Activated naive CD8-positive, alpha-beta T cell treated with anti-CD3 and anti-CD28 coated beads, Interleukin-2, amount 10 ng/mL, durations not matched to agents 7 days and 5 days (primary cell): Measurements from ENCODE around the gene PELI1. TPM values are rescaled to one million over a fixed set of nuclear protein-coding genes. Genes with fewer than 3 reads are reported as not detected.

Source experiments
- ATAC-seq: fragments of 150-1000 bp; cut with Tn5 transposase; one replicate; pipeline ENCODE4 v1.10.0; 2021; ENCODE audit warnings: low read depth, moderate library complexity
- POLR2A ChIA-PET: fragments of 350-600 bp; sonication (Branson Sonifier 250); formaldehyde crosslinking; loops from one replicate; lab custom pipeline; 2021; ENCODE audit warnings: antibody characterized with exemption; lab: Charles Lee
- DNase-seq: peaks from one replicate; pipeline ENCODE4 v3.0.0; 2021
- H3K27ac Mint-ChIP-seq: one replicate; pipeline ENCODE4 v1.8.0; 2022; ENCODE audit warnings: mild to moderate bottlenecking, mixed read lengths
- H3K27me3 Mint-ChIP-seq: one replicate; pipeline ENCODE4 v1.8.0; 2022; ENCODE audit warnings: mild to moderate bottlenecking, moderate library complexity, mixed read lengths
- H3K36me3 Mint-ChIP-seq: one replicate; pipeline ENCODE4 v1.8.0; 2021; ENCODE audit warnings: mild to moderate bottlenecking, mixed read lengths
- H3K4me1 Mint-ChIP-seq: one replicate; pipeline ENCODE4 v1.8.0; 2021; ENCODE audit warnings: mixed read lengths
- H3K4me3 Mint-ChIP-seq: one replicate; pipeline ENCODE4 v1.8.0; 2022; ENCODE audit warnings: mild to moderate bottlenecking, moderate library complexity, mixed read lengths
- H3K9me3 Mint-ChIP-seq: one replicate; pipeline ENCODE4 v1.8.0; 2021; ENCODE audit warnings: mixed read lengths
- total RNA-seq, 2 experiments: library from RNA; stranded (reverse); gene quantifications; one replicate each; pipeline ENCODE4 v1.2.3, GENCODE V29; 2021

The PELI1 gene
- total RNA-seq, 2 experiments from 2014 or later = 22.6 to 25.7 TPM

- H3K27me3 Mint-ChIP-seq = no peaks in the 10 kb centered on the region
- H3K4me3 Mint-ChIP-seq = peak overlapping the region; percentile 91
- POLR2A ChIA-PET = interaction anchor here (0.8 to 1.5 kb wide), 2 partner anchors 381 to 465 kb away, joined by 3 read pairs; no protein-coding TSS in a partner anchor
- ATAC-seq (no peak), DNase-seq (no peak)
- peaks cover 17% of the 10 kb centered on the region for H3K36me3 Mint-ChIP-seq
- peaks cover 34% of the 10 kb centered on the region for H3K4me1 Mint-ChIP-seq
- peak overlapping the region; percentile 93 for H3K27ac Mint-ChIP-seq
- H3K9me3 Mint-ChIP-seq = no peaks in the 10 kb centered on the region
Observed at GRCh38 chr2:64142741-64143168, 1.5 kb downstream of the PELI1 start.

DNA sequence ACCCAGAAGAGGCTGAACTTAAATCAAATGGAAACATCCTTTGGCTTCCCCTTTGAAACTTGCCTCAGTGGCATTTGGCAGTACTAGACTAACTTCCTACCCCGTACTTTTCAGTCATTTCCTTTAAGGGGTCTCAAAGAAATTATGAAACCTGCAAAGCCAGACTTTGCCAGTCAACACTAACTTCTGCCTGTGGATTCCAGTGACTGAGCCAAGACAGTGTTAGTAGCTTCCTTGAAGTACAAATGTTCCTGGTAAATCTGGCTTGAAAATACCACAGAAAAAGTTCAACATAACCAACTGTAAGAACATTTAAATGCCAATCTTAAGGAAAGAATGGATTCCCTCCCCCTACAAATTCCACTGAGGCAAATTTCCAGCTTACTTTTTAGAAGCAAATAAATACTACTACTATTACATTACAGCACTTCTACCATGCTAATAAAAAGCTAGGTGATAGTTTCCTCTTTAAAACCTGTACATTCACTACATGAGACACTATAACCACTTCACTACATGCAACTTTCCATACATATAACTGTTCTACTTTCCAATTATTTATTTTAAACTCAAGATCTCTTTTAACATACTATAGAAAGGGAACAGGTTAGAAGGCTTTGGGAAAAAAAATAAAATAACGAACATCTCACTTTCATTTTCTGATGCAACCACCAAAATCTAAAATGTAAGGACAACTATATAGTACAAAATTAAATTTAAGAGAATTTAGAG lies 2.4 kb downstream of the PELI1 start:
- peak overlapping the region; percentile 93 for H3K27ac Mint-ChIP-seq
- POLR2A ChIA-PET = interaction anchor here (0.5 to 1.5 kb wide), 6 partner anchors 9 to 465 kb away, joined by 3 to 5 read pairs (median 3); no protein-coding TSS in a partner anchor
- peaks cover 40% of the 10 kb centered on the region for H3K4me1 Mint-ChIP-seq

DNA sequence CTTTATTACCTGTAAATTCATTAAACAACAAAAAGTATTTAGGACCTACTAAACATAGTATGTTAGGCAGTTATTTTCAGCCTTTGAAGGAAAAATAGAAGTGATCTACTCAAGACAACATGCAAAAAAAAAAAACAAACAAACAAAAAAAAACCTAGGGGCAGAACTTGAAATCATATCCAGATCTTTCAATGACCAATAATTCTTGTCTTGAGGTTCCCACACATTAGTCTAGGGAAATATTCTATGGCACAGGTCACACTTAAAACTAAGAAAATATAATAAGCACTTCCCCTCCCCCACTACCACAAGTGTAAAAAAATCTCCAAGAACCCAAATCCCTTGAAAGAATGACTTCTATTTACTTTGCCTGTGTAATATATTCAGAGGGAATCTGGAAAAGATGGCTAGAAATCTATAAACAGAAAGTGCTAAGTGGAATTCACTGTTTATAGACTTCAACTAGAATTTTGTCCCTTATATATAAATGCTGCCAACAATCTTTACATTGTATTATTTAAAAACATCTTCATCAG lies 3.5 kb downstream of the PELI1 start:
- ATAC-seq (no peak), DNase-seq (no peak)
- Mint-ChIP-seq H3K4me3 (peak overlapping the region; percentile 39), H3K27ac (peak overlapping the region; percentile 54), H3K9me3 (no peaks in the 10 kb centered on the region), H3K27me3 (no peaks in the 10 kb centered on the region), H3K36me3 (peaks cover 22% of the 10 kb centered on the region), H3K4me1 (peaks cover 46% of the 10 kb centered on the region)
- POLR2A ChIA-PET = interaction anchor here (1.0 to 1.2 kb wide), 3 partner anchors 8 to 187 kb away, joined by 3 to 5 read pairs (median 4); no protein-coding TSS in a partner anchor

More for the DNA sequence above, 2.4 kb downstream of the PELI1 start:
- H3K4me3 Mint-ChIP-seq = peak overlapping the region; percentile 91
- no peaks in the 10 kb centered on the region for H3K27me3 Mint-ChIP-seq
- no peak for DNase-seq
- peaks cover 20% of the 10 kb centered on the region for H3K36me3 Mint-ChIP-seq
- ATAC-seq = no peak
- no peaks in the 10 kb centered on the region for H3K9me3 Mint-ChIP-seq

- Mint-ChIP-seq H3K27ac (no peak overlapping the region), H3K4me1 (peaks cover 51% of the 10 kb centered on the region), H3K36me3 (peaks cover 22% of the 10 kb centered on the region), H3K27me3 (no peaks in the 10 kb centered on the region), H3K9me3 (no peaks in the 10 kb centered on the region), H3K4me3 (no peak overlapping the region)
- POLR2A ChIA-PET = interaction anchor here (0.7 kb wide), 1 partner anchor 552 kb away, joined by 3 read pairs; the partner anchor contains the start of gene WDPCP
- ATAC-seq = no peak
- no peak for DNase-seq
Observed at GRCh38 chr2:64139956-64140355, 4.3 kb downstream of the PELI1 start.

DNA sequence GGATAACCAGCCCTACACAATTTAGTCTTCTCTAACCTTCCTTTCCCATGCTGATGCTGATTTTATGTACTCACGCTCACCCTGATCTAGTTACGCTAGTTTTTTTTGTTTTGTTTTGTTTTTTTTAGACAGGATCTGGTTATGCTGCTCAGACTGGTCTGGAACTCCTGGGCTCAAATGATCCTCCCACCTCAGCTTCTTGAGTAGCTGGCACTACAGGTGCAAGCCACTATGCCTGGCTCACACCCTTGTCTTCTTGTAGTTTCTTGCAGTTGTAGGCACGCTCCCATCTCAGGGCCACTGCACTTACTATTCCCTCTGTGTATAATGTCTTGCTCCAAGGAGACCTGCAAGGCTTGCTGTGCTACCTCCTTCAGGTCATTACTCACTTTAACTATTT lies 6.2 kb downstream of the PELI1 start:
- Mint-ChIP-seq H3K9me3 (no peaks in the 10 kb centered on the region), H3K4me3 (no peak overlapping the region), H3K36me3 (peaks cover 17% of the 10 kb centered on the region), H3K27me3 (no peaks in the 10 kb centered on the region), H3K4me1 (peaks cover 59% of the 10 kb centered on the region), H3K27ac (no peak overlapping the region)
- POLR2A ChIA-PET = no interaction called here
- ATAC-seq (no peak), DNase-seq (no peak)

GRCh38 chr2:64137567-64137966 lies 6.7 kb downstream of the PELI1 start:
- no peaks in the 10 kb centered on the region for H3K27me3 Mint-ChIP-seq
- peaks cover 61% of the 10 kb centered on the region for H3K4me1 Mint-ChIP-seq
- H3K27ac Mint-ChIP-seq = no peak overlapping the region
- no peak for DNase-seq
- H3K36me3 Mint-ChIP-seq = peaks cover 17% of the 10 kb centered on the region
- H3K9me3 Mint-ChIP-seq = no peaks in the 10 kb centered on the region
- POLR2A ChIA-PET = no interaction called here
- no peak overlapping the region for H3K4me3 Mint-ChIP-seq
- no peak for ATAC-seq

DNA sequence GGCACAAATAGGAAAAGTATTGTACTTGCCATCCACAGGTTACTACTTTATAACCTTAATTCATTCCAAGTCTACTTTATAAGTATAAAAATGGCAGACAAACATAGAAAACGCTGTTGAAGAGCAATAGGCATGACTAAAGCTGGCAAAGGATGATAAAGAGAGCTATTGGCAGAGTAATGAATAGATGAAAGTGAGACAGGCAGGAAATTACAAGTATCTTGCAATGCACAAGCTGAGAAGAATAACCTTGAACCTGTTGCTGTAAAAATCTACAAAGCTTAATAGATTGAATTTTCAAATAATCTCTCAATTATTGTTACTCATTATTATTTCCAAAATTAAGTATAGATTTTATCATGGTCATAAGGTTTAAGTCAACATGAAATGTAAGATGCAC lies 8.8 kb downstream of the PELI1 start:
- DNase-seq (no peak), ATAC-seq (peak; percentile 38)
- POLR2A ChIA-PET = interaction anchor here (1.5 kb wide), 1 partner anchor 8 kb away, joined by 4 read pairs; no protein-coding TSS in a partner anchor

DNA sequence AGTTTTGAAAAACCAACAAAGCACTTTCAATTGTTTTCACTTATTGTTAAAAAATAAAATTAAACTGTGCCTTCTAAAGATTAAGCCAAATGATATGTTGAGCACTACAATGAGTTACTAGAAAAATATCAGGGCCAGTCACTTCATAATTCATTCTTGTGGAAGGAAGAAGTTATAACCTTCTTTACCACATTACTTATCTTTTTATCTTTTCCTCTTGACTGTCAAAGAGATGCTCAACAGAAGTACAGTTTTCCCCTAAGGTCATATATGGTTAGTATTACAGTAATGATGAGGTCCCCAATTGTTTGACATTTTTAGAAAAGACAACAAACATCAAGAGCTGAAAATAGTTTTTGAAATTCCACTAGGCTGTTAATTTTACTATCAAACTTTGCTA lies 9.4 kb downstream of the PELI1 start:
- H3K4me1 Mint-ChIP-seq = peaks cover 54% of the 10 kb centered on the region
- peak; percentile 63 for ATAC-seq
- peaks cover 22% of the 10 kb centered on the region for H3K36me3 Mint-ChIP-seq
- no peaks in the 10 kb centered on the region for H3K27me3 Mint-ChIP-seq
- DNase-seq = no peak
- H3K9me3 Mint-ChIP-seq = no peaks in the 10 kb centered on the region
- peak overlapping the region; percentile 49 for H3K27ac Mint-ChIP-seq
- POLR2A ChIA-PET = interaction anchor here (1.5 kb wide), 1 partner anchor 9 kb away, joined by 4 read pairs; no protein-coding TSS in a partner anchor
- peak overlapping the region; percentile 41 for H3K4me3 Mint-ChIP-seq

More for the DNA sequence above, 8.8 kb downstream of the PELI1 start:
- Mint-ChIP-seq H3K27me3 (no peaks in the 10 kb centered on the region), H3K36me3 (peaks cover 20% of the 10 kb centered on the region), H3K4me3 (peak overlapping the region; percentile 41), H3K4me1 (peaks cover 53% of the 10 kb centered on the region), H3K9me3 (no peaks in the 10 kb centered on the region), H3K27ac (peak overlapping the region; percentile 49)

GRCh38 chr2:64133828-64134227 lies 10.4 kb downstream of the PELI1 start:
- DNase-seq (no peak), ATAC-seq (no peak)
- Mint-ChIP-seq H3K36me3 (peaks cover 19% of the 10 kb centered on the region), H3K27me3 (no peaks in the 10 kb centered on the region), H3K27ac (no peak overlapping the region), H3K4me3 (no peak overlapping the region), H3K9me3 (no peaks in the 10 kb centered on the region), H3K4me1 (peaks cover 53% of the 10 kb centered on the region)
- POLR2A ChIA-PET = no interaction called here

DNA sequence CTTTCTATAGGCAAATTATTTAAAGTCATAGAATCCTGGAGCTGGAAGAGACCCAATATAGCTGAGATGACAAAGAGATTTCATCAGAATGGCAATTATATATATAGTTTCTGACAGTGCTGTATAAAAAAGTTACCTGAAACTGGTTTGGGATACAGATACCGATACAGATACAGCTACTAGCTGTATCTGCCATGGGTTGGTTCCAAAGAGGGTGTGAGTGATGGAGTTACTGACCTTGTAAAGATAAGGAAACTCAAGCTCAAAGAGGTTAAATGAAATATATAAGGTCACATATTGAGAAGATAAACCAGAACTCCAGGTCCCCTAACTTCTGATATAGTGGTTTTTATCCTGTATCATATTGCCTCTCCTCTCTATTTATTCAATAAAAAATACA lies 10.9 kb downstream of the PELI1 start:
- ATAC-seq (no peak), DNase-seq (no peak)
- POLR2A ChIA-PET = interaction anchor here (1.0 kb wide), 1 partner anchor 8 kb away, joined by 5 read pairs; no protein-coding TSS in a partner anchor
- no peaks in the 10 kb centered on the region for H3K9me3 Mint-ChIP-seq
- peaks cover 50% of the 10 kb centered on the region for H3K4me1 Mint-ChIP-seq
- peaks cover 17% of the 10 kb centered on the region for H3K36me3 Mint-ChIP-seq
- no peaks in the 10 kb centered on the region for H3K27me3 Mint-ChIP-seq
- no peak overlapping the region for H3K27ac Mint-ChIP-seq
- no peak overlapping the region for H3K4me3 Mint-ChIP-seq

- POLR2A ChIA-PET = no interaction called here
- Mint-ChIP-seq H3K27me3 (no peaks in the 10 kb centered on the region), H3K4me1 (peaks cover 33% of the 10 kb centered on the region), H3K36me3 (peaks cover 20% of the 10 kb centered on the region), H3K27ac (no peak overlapping the region), H3K4me3 (no peak overlapping the region), H3K9me3 (no peaks in the 10 kb centered on the region)
- no peak for ATAC-seq
- DNase-seq = no peak
Observed at GRCh38 chr2:64130333-64130732, 13.9 kb downstream of the PELI1 start.

DNA sequence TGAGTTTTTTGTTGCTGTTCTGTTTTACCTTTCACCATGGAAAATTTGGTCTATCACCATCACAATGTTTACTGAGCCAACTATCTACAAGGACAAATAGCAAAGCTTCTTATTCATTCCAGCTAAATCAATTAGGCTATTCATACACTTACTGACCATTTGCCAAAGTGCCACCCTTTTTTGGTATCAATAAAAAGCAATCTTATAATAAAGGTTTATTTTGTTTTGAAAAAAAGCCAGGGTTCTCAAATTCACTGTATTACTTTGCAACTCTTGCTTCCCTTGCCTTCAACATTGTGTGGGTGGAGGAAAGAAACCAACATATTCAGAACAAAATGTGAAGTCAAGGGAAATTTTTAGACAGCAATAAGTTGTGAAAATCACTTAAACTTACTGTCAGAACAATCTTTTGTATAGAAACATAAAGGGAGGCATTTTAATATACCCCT lies 15.3 kb downstream of the PELI1 start:
- H3K27ac Mint-ChIP-seq = no peak overlapping the region
- H3K4me3 Mint-ChIP-seq = no peak overlapping the region
- no peaks in the 10 kb centered on the region for H3K27me3 Mint-ChIP-seq
- H3K4me1 Mint-ChIP-seq = peaks cover 24% of the 10 kb centered on the region
- ATAC-seq (no peak), DNase-seq (no peak)
- no peaks in the 10 kb centered on the region for H3K9me3 Mint-ChIP-seq
- peaks cover 20% of the 10 kb centered on the region for H3K36me3 Mint-ChIP-seq
- POLR2A ChIA-PET = no interaction called here

- POLR2A ChIA-PET = no interaction called here
- H3K4me3 Mint-ChIP-seq = no peak overlapping the region
- peaks cover 23% of the 10 kb centered on the region for H3K4me1 Mint-ChIP-seq
- H3K36me3 Mint-ChIP-seq = peaks cover 21% of the 10 kb centered on the region
- no peaks in the 10 kb centered on the region for H3K27me3 Mint-ChIP-seq
- DNase-seq (no peak), ATAC-seq (no peak)
- no peaks in the 10 kb centered on the region for H3K9me3 Mint-ChIP-seq
- no peak overlapping the region for H3K27ac Mint-ChIP-seq
Observed at GRCh38 chr2:64128406-64128805, 15.8 kb downstream of the PELI1 start.
